SU-DHL-6 (cell line): ENCODE data around the gene ABCC8.

Experiments
- H2AFZ ChIP-seq: fragments of 200-600 bp; sonication (generic); 2 replicates; pipeline ENCODE4 v1.6.1; 2014; ENCODE audit warnings: low read depth, mild to moderate bottlenecking, moderate library complexity, mixed read lengths, antibody characterized with exemption, low read length; ENCODE audit not compliant: severe bottlenecking
- H3F3A ChIP-seq: fragments of 200-600 bp; shearing (Covaris generic); 2 replicates; pipeline ENCODE4 v1.6.0; 2016; ENCODE audit warnings: antibody characterized with exemption, mild to moderate bottlenecking; ENCODE audit not compliant: insufficient read depth
- H3K27ac ChIP-seq: fragments of 200-600 bp; sonication (generic); 2 replicates; pipeline ENCODE4 v1.5.1; 2016; ENCODE audit warnings: low read depth, mild to moderate bottlenecking, low read length, moderate library complexity, mixed read lengths
- H3K27me3 ChIP-seq: fragments of 200-600 bp; sonication (generic), shearing (Covaris generic); 2 replicates; pipeline ENCODE4 v1.6.0; 2014; ENCODE audit warnings: mild to moderate bottlenecking, low read length
- H3K36me3 ChIP-seq: fragments of 200-600 bp; sonication (generic); 2 replicates; pipeline ENCODE4 v1.6.1; 2014; ENCODE audit warnings: mild to moderate bottlenecking, low read length, mixed read lengths
- H3K4me2 ChIP-seq: fragments of 300-600, 200-600 bp; shearing (Covaris generic), sonication (generic); 2 replicates; pipeline ENCODE4 v1.6.0; 2014; ENCODE audit warnings: low read length, low read depth, mild to moderate bottlenecking; ENCODE audit not compliant: poor library complexity, severe bottlenecking
- H3K4me3 ChIP-seq: fragments of 200-600 bp; sonication (generic); 2 replicates; pipeline ENCODE4 v1.5.1; 2014; ENCODE audit warnings: antibody characterized with exemption, low read length, mild to moderate bottlenecking, mixed read lengths; ENCODE audit not compliant: insufficient read depth, poor library complexity, severe bottlenecking
- H3K79me2 ChIP-seq: fragments of 200-600 bp; sonication (generic); 2 replicates; pipeline ENCODE4 v1.6.1; 2014; ENCODE audit warnings: mild to moderate bottlenecking, low read length, moderate library complexity; ENCODE audit not compliant: insufficient read depth
- H3K9ac ChIP-seq: fragments of 200-600 bp; sonication (generic); 2 replicates; pipeline ENCODE4 v1.7.0; 2014; ENCODE audit warnings: mild to moderate bottlenecking, low read length
- H3K9me2 ChIP-seq: fragments of 200-600 bp; sonication (generic); replicated peaks from 2 replicates; pipeline ENCODE4 v1.6.1; 2014; ENCODE audit warnings: low read length; ENCODE audit not compliant: insufficient read depth
- H3K9me3 ChIP-seq: fragments of 200-600 bp; sonication (generic); 2 replicates; pipeline ENCODE4 v1.6.1; 2014; ENCODE audit warnings: low read length, mixed read lengths; ENCODE audit not compliant: insufficient read depth
- H4K20me1 ChIP-seq: fragments of 200-600 bp; sonication (generic); 2 replicates; pipeline ENCODE4 v1.6.1; 2014; ENCODE audit warnings: low read depth, mild to moderate bottlenecking, antibody characterized with exemption, low read length, moderate library complexity, mixed read lengths
- EZH2phosphoT487 ChIP-seq: fragments of 200-600 bp; sonication (generic), shearing (Covaris generic); conservative IDR thresholded peaks from 2 replicates; pipeline ENCODE4 v1.6.1; 2018; ENCODE audit warnings: mild to moderate bottlenecking, antibody characterized with exemption, low read length, moderate library complexity, mixed read lengths
- TF ChIP-seq, protein P1 (sequence below): fragments of 200-600 bp; sonication (generic); IDR thresholded peaks from one replicate; pipeline ENCODE4 v1.5.1; 2017; ENCODE audit warnings: antibody characterized with exemption, mild to moderate bottlenecking, low read length, moderate library complexity; ENCODE audit not compliant: insufficient read depth, poor library complexity, severe bottlenecking

The ABCC8 gene

GRCh38 chr11:17488563-17488962 is 11.9 kb upstream of the ABCC8 start:
- Histone ChIP-seq H3K9me3 (no peaks in the 10 kb centered on the region), H3K4me3 (no peak overlapping the region), H3K9me2 (no peaks in the 10 kb centered on the region)

GRCh38 chr11:17486646-17487045 is 10.0 kb upstream of the ABCC8 start:
- H4K20me1 ChIP-seq, result no peaks in the 10 kb centered on the region
- no peaks in the 10 kb centered on the region for H3K36me3 ChIP-seq
- H3K9me3 ChIP-seq, result no peaks in the 10 kb centered on the region
- H3K27ac ChIP-seq, result no peak overlapping the region
- no peaks in the 10 kb centered on the region for H3K27me3 ChIP-seq
- H3K9ac ChIP-seq, result no peak overlapping the region
- H3K9me2 ChIP-seq, result no peaks in the 10 kb centered on the region
- TF ChIP-seq EZH2phosphoT487, result no peak
- no peak overlapping the region for H3K4me3 ChIP-seq
- no peaks in the 10 kb centered on the region for H3F3A ChIP-seq
- no peak overlapping the region for H3K4me2 ChIP-seq
- H3K79me2 ChIP-seq, result no peaks in the 10 kb centered on the region
- no peak overlapping the region for H2AFZ ChIP-seq

More at GRCh38 chr11:17488563-17488962, 11.9 kb upstream of the ABCC8 start:
- no peak for TF ChIP-seq EZH2phosphoT487
- TF ChIP-seq, protein P1, sequence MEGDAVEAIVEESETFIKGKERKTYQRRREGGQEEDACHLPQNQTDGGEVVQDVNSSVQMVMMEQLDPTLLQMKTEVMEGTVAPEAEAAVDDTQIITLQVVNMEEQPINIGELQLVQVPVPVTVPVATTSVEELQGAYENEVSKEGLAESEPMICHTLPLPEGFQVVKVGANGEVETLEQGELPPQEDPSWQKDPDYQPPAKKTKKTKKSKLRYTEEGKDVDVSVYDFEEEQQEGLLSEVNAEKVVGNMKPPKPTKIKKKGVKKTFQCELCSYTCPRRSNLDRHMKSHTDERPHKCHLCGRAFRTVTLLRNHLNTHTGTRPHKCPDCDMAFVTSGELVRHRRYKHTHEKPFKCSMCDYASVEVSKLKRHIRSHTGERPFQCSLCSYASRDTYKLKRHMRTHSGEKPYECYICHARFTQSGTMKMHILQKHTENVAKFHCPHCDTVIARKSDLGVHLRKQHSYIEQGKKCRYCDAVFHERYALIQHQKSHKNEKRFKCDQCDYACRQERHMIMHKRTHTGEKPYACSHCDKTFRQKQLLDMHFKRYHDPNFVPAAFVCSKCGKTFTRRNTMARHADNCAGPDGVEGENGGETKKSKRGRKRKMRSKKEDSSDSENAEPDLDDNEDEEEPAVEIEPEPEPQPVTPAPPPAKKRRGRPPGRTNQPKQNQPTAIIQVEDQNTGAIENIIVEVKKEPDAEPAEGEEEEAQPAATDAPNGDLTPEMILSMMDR, result no peak
- no peaks in the 10 kb centered on the region for H4K20me1 ChIP-seq
- no peak overlapping the region for H2AFZ ChIP-seq
- H3K4me2 ChIP-seq, result no peak overlapping the region
- no peak overlapping the region for H3K27ac ChIP-seq
- no peaks in the 10 kb centered on the region for H3K79me2 ChIP-seq
- no peaks in the 10 kb centered on the region for H3K27me3 ChIP-seq
- H3K9ac ChIP-seq, result no peak overlapping the region
- H3F3A ChIP-seq, result no peaks in the 10 kb centered on the region
- no peaks in the 10 kb centered on the region for H3K36me3 ChIP-seq

- H3K36me3 ChIP-seq, result no peaks in the 10 kb centered on the region
- no peaks in the 10 kb centered on the region for H3K9me2 ChIP-seq
- no peaks in the 10 kb centered on the region for H3F3A ChIP-seq
- no peaks in the 10 kb centered on the region for H3K79me2 ChIP-seq
- H3K9ac ChIP-seq, result no peak overlapping the region
- no peak overlapping the region for H3K4me3 ChIP-seq
- H2AFZ ChIP-seq, result no peak overlapping the region
- no peak overlapping the region for H3K4me2 ChIP-seq
- H4K20me1 ChIP-seq, result no peaks in the 10 kb centered on the region
- no peak overlapping the region for H3K27ac ChIP-seq
- no peak for TF ChIP-seq EZH2phosphoT487
- no peaks in the 10 kb centered on the region for H3K9me3 ChIP-seq
- H3K27me3 ChIP-seq, result no peaks in the 10 kb centered on the region
Observed at GRCh38 chr11:17483505-17483904, 6.9 kb upstream of the ABCC8 start.

GRCh38 chr11:17481905-17482304 is 5.3 kb upstream of the ABCC8 start:
- H3K79me2 ChIP-seq, result no peaks in the 10 kb centered on the region
- H3K9ac ChIP-seq, result no peak overlapping the region
- no peak overlapping the region for H3K4me2 ChIP-seq
- no peaks in the 10 kb centered on the region for H3K36me3 ChIP-seq
- H3K27me3 ChIP-seq, result no peaks in the 10 kb centered on the region
- no peak overlapping the region for H3K4me3 ChIP-seq
- no peak overlapping the region for H3K27ac ChIP-seq
- TF ChIP-seq, protein P1, result no peak
- no peak for TF ChIP-seq EZH2phosphoT487
- H3F3A ChIP-seq, result no peaks in the 10 kb centered on the region
- no peaks in the 10 kb centered on the region for H3K9me2 ChIP-seq
- H4K20me1 ChIP-seq, result no peaks in the 10 kb centered on the region
- H3K9me3 ChIP-seq, result no peaks in the 10 kb centered on the region
- H2AFZ ChIP-seq, result no peak overlapping the region
